Mammary microvascular endothelial cell (primary cell): ENCODE results near the gene PRSS37. TPM values are rescaled to one million over a fixed set of nuclear protein-coding genes. Genes with fewer than 3 reads are reported as not detected.

Source experiments
- total RNA-seq: library from RNA; depleted of rRNA; stranded (reverse); fragments of >200 nt; gene quantifications from 2 replicates; pipeline ENCODE4 v1.2.3, GENCODE V29; 2015

PRSS37 gene, protein sequence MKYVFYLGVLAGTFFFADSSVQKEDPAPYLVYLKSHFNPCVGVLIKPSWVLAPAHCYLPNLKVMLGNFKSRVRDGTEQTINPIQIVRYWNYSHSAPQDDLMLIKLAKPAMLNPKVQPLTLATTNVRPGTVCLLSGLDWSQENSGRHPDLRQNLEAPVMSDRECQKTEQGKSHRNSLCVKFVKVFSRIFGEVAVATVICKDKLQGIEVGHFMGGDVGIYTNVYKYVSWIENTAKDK
- total RNA-seq, result not detected in 2 replicates

DNA sequence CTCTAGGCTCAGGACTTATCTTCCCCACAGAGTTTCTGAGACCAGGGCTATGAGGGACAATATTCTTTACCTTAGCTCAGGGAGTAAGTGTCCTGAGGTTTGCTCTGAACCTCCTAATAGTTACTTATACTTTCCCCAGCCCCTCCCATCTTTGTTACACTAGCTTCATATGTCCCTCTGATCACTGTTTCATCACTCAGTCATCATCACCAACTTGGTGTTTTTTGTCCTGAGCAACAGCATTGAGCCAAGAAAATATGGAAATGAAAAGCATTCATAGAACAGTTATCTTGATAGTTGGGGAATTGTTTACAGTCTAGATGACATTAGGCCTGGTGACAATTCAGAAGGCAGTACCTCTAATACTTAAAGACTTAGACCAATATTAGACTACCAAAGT, at the start of gene PRSS37:
TSS of gene PRSS37 (minus strand) at position 101 of the 400 bp plus-strand sequence. CDS start 436 bp downstream, outside the sequence.

DNA sequence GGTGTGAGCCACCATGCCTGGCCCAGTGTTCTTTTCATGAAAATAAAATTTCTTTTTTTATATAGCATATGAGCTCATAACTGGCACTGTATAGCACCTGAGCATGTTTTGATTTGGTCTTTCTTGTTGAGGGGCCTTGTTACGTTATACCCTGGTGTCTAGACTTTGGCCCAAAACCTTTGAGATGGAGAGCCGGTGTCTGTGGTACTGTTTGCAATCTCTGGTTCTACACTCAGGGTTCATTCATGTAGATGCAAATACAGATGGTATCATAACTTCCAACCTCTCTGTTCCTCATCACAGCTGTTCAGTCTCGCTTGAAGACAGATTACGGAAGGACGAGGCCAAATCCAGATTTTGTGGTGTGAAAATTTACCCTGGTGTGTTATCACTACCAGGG, 51.4 kb downstream of the PRSS37 start, which contains the start of gene TAS2R5:
TSS of gene TAS2R5 (plus strand) at position 301 of the 400 bp plus-strand sequence. CDS start 145 bp downstream, outside the sequence.

Other genes starting within 250 kb of the PRSS37 start
- 10.9 and 12.7 TPM in 2 replicates for gene DENND11, start 139.3 kb downstream of the PRSS37 start, total RNA-seq
- gene WEE2, start 133.1 kb downstream of the PRSS37 start, total RNA-seq, result not detected in 2 replicates
- 246 and 316 TPM in 2 replicates for gene SSBP1, start 103.1 kb downstream of the PRSS37 start, total RNA-seq
- gene TAS2R3, start 77.4 kb downstream of the PRSS37 start, total RNA-seq, result not detected in 2 replicates
- not detected in 2 replicates for gene TAS2R4, start 64.8 kb downstream of the PRSS37 start, total RNA-seq
- 0.10 TPM in 1 of 2 replicates, not detected in the other for gene TAS2R5, start 51.3 kb downstream of the PRSS37 start, total RNA-seq
- gene OR9A4, start 74.9 kb upstream of the PRSS37 start, total RNA-seq, result not detected in 2 replicates
- not detected in 2 replicates for gene CLEC5A, start 105.5 kb upstream of the PRSS37 start, total RNA-seq
- not detected in 2 replicates for gene TAS2R38, start 132.3 kb upstream of the PRSS37 start, total RNA-seq
- gene MGAM, start 154.4 kb upstream of the PRSS37 start, total RNA-seq, result under 0.01 and 0.13 TPM in 2 replicates